ENCODE measurements around the gene LRRFIP1.

GRCh38 chr2:237592425-237592980 lies 34.9 kb upstream of the LRRFIP1 start:
- TF ChIP-seq POLR2A (IDR thresholded peaks at IDR 0.05; ENCODE audit: low read length) (no peak), GATA1 (IDR thresholded peaks at IDR 0.05; ENCODE audit: low read depth, low read length) (no peak)
